ENCODE measurements around the gene RYR2.

- no peak for TF ChIP-seq CTCF (IDR thresholded peaks at IDR 0.05)
- no peak for TF ChIP-seq POLR2A (IDR thresholded peaks at IDR 0.05)
These were observed 608.8 kb downstream of the RYR2 start for GRCh38 chr1:237650809-237651208.
